NCI-H1417 treated with DMSO at 0.1 percent for 48 hours (cell line): ENCODE results near the gene NRXN3.

Source experiments
- DNase-seq: peaks from one replicate; lab custom pipeline; 2025; lab: John Stamatoyannopoulos, UW

Gene NRXN3

DNA sequence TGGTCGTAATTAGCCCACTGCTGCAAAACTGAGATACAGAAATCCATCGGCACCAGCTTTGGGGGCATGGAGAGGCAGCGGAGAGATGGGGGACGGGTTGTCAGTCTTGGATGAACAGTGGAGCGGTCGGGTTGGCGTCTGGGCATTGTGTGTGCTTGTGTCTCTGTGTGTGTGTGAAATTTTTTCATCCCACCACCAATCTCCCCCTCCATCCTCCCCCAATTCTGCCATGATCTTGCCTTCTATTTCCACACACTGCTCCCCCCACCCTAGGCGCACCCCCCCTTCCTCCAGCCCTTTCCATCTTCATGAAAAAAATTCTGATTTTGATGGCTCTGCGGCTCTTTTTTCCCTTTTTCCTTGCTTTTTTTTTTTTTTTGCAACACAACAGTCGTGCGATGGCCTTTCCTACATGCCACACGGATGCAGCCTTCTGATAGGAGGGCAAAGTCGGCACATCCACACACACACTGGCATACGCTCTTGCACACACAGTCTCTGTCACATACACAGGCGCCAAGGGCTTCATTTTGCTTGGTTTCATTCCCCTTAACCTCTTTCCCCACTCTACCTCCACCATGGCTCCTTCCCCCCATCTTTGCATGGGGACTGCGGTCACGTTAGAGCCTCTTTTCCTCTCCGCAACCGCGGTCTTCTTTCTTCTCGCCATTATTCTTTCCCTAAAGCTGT lies 3.3 kb downstream of the NRXN3 start:
- no peak for DNase-seq

DNA sequence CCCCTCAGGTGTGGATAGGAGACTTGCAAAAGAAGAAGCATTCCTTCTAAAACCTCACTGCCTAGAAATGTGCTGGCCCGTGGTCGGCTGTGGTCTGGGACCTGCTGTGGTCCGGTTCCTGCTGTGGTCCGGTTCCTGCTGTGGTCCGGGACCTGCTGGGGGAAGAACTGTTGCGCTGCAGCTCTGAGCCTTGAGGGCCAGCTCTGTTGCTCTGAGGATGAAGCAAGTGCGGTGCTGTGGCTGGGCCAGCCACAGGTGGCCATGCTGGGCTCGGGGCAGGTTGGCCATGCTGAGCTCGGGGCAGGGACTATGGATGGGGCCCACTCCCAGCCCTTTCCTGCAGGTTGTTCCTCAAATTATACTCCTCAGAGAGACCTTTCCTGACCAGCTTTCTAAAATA lies 5.2 kb downstream of the NRXN3 start:
- no peak for DNase-seq

DNA sequence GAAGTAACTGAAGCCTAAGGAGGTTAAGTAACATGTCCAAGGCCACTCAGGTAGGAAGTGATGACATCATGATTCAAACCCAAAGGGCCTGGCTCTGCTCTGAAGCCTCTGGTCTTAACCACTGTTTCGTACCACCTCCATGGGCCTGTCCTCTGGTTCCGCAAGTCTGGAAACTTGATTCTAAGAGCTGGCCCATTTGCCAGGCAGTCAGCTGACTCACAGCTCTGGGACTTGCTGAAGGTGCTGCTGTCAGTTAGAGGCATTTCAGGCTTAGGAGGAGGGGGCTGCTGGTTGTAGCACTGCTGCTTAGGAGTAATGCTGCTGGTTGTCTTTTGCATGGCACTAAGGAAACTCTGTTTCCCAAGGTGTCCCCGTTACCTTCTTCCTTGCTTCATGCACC lies 7.9 kb downstream of the NRXN3 start:
- DNase-seq, result no peak

DNA sequence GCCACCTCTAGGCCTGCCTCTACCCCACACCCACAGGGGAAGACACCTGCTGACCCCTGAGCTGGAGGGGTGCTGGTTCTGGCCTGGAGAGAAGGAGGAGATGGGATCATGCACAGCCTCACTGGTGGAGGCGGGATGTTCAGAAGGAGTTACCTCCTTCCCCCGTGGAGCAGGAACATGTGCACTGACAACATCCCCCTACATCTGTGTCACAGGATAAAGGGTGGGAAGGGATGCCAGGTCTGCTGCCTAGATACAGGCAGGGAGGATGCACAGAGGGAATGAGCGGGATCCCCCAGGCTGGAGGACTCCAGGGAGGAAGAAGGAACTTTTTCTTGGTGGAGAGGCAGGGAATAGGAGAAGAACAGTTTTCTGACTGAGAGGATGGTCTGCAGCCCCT lies 8.8 kb downstream of the NRXN3 start:
- DNase-seq, result no peak

DNA sequence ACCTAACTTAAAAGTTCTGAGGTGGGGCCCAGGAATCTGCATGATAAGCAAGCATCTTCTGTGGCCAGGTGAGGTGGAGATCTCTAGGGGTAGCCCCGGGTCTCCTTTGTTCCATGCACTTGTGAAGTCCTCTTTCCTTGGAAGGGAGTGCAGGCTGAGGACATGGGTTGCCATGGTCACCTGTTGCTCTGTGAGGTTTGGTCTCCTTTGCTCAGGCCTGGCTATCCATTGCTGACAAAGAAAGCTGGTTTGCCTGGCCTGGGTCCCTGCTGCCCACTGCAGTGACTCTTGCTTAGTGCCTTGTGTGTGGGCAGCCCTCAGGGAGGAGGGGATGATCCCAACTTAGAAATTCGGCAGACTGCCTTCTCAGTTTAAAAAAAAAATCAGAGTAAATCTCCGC lies 11.1 kb downstream of the NRXN3 start:
- no peak for DNase-seq

DNA sequence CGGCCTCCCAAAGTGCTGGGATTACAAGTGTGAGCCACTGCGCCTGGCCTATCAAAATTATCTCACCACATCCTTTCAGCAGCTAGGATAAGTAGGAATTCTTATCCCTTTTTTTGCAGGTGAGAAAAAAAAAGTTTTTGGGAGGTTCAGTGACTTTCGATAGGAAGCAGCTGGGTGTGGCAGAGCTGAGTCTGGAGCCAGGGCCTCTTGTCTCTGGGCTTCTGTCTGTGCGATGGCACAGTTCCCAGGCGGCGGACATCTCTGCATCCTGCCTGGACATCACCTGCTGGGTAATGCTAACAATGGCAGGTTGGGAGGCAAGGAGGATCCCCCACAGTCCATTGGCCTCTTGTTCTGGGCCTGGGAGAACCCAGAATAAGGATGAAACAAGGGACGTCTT lies 12.5 kb downstream of the NRXN3 start:
- no peak for DNase-seq

DNA sequence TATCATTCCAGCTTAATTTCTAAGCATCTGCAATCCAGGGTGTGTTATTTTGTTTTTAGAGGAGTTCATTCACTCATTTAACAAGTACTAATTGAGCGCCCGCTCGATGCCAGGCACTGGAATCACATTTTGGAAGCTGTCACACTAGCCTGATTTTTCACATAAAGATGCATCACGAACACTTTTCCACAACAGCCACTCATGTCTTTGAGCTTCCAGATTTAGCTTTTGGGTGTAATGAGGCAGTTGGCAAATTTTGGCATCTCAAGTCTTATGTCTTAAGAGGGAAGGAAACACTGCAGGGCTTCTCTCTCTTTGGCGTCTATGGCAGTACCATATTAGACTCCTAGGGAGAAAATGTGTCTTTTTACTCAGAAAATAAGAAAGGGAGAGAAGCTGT lies 14.0 kb downstream of the NRXN3 start:
- no peak for DNase-seq

DNA sequence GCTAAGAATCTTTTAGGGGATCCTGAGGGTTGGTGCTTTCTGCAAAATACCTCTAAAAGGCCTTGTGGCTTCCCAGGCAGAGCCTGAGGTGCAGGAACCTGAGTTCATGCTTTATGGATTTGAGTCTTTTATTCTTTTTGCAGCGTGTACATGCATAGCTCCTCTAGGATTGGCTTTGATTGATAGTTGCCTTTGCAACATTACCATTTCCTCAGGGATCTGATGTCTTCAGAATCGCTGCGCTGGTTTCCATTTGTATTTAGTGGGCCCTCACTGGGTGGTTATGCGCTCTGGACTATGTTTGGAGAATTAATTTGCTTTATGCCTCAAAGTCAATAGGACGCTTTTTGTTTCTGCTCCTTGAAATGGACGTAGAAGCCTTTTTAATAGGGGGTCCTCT lies 16.1 kb downstream of the NRXN3 start:
- DNase-seq, result no peak

DNA sequence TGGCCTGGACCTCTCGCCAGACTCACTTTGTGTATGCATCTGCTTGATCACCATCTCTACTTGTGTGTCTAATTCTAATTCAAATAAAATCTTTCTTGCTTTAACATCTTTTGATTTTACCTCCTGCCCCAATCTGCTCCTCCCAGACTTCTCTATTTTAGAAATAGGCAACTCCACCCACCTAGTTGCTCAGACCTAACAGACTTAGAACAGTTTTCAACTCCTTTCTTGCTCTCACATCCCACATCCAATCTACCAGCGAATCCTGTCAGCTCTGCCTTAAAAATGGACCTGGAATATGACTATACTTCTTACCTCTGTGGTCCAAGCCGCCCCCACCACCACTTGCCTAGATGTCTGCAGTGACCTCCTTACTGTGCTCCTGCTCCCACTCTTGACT lies 18.7 kb downstream of the NRXN3 start:
- DNase-seq, result no peak

DNA sequence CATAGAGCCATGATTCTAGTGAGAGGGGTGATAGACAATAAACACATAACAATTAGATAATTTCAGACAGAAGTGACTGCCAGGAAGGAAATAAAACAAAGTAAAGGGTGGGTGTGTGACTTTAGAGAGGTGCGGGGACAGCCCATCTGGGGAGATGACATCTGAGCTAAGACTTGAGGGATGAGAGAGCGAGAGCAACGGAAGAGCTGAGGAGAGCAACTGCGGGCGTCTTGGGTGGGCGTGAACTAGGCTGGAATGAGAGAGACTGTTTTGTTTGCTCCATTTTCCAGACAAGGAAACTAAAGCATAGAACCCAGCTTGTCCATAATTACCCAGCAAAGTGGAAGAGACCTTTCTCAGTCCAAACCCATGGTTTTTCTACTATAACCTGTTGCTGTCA lies 25.3 kb downstream of the NRXN3 start:
- no peak for DNase-seq

DNA sequence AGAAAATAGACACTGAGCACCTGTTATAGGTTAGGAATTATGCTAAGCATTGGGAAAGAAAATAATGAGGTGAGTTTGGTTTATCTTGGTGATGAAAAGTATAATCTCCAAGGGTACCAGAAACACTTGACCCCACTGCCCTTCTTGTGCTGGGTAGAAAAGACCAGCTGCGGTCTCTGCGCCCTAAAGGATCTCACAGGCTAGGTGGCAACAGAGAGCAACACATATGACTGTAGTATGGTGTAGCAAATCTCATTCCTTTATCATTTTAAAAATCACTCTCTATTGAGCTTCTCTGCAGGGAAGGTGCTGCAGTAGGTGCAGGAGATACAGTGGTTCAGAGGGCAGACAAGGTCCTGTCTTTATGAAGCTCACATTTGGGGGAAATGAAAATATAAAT lies 26.1 kb downstream of the NRXN3 start:
- DNase-seq, result no peak

DNA sequence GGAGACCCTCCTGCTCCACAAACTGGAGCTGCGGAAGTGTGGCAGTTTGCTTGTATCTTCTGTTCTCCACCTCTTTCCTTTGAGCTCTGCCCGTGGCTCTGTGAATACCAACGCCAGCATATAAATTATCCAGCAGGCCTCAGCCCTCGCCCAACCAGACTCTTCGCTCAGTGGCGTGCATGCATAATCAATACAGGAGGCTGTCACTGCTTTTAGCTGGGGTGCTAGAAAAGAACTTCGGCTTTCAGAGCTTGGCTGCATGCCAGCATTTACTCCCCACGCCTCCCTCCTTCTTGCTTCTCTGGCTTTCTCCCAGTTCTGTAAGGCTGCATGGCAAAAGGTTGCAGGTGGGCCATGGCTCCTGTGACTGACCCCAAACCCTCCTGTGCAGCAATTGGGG lies 26.9 kb downstream of the NRXN3 start:
- DNase-seq, result no peak

DNA sequence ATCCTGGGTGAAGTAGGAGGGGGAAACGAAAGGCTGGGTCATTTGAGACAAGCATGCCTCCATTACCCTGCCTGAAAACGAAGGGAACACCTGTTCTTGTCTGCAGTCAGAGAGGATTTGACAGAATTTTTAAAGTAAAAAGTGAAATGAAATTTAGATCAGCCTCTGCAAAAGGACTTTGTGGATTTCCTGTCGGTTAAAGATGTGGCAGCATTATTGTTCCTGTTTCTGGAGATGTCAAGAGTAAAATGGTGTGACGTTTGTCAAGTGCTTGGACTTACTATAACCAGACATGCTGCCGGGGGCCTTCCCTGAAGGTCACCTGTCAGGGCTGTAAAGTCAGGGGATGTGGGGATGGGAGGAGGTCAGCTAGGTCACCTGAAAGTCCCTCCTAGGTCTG lies 32.0 kb downstream of the NRXN3 start:
- DNase-seq, result no peak

DNA sequence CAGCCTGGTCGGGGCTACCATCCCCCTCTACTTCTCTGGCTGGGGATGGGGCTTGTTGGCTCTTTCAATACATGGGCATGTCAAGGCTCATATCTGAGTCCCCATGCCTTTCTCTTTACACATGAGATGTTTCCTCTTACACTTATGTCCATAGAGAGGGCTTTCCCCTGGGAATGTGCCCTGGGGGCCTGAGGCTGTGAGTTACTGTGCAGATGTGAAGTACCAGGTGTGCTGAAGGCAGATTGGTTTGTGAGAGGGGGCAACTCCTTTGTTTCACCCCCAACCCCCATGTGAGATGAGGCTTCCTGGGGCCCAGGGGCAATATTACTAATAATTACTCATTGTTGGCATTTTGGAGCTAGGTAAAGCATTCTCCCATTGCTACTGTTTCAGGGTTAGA lies 32.8 kb downstream of the NRXN3 start:
- peak; percentile 85 for DNase-seq

DNA sequence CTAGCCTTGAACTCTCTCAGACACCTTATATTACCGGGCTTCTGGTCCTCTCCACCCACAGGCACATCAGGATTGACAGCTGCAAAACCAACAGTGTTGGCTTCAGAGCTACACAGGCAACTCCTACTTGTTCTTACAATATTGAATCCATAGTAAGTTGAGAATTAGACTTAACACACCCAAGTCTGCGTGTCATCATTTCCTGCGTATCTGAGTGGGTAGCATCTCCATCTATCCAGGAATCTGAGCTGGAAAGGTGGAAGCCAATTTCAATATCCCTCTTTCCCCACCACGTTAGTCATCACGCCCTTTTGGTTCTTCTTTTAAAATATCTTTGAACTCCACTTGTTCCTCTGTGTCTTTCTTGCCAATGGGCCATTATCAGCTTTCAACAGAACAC lies 37.2 kb downstream of the NRXN3 start:
- no peak for DNase-seq

DNA sequence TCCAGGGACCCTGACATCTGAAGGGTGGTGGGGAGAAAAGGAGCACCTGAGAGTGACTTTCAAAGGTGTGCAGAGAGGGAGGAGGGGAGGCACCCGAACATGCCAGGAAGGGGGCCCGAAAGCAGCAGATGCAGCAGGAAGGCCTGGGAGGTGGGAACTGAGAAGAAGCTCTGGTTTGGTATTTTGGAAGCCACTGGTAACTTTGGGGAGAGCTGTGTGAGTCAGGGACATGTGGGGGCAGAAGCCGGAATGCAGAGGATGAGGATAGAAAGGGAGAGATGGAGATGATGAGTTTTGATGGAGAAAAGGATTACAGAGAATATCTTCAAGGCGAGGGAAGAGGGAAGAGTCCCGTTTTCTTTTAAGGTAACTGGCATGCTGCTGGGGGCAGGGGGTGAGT lies 50.1 kb downstream of the NRXN3 start:
- no peak for DNase-seq

DNA sequence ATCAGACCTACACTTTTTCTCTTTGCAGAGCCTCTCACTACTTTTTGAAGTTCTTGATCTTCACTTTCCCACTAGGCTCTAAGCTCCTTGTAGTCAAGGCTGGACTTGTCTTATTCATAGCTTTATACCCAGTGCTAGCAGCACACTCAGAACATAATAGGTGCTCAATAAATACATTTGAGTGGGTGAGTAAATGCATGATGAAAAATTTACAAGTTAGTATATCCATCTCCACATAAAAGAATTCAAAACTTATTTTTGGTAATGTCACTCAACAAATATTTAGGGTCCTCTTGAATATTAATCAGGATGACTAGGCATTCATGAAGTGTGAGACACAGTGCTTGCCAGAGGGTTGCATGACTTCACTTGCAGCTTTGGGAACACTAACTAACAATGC lies 52.6 kb downstream of the NRXN3 start:
- DNase-seq, result no peak

DNA sequence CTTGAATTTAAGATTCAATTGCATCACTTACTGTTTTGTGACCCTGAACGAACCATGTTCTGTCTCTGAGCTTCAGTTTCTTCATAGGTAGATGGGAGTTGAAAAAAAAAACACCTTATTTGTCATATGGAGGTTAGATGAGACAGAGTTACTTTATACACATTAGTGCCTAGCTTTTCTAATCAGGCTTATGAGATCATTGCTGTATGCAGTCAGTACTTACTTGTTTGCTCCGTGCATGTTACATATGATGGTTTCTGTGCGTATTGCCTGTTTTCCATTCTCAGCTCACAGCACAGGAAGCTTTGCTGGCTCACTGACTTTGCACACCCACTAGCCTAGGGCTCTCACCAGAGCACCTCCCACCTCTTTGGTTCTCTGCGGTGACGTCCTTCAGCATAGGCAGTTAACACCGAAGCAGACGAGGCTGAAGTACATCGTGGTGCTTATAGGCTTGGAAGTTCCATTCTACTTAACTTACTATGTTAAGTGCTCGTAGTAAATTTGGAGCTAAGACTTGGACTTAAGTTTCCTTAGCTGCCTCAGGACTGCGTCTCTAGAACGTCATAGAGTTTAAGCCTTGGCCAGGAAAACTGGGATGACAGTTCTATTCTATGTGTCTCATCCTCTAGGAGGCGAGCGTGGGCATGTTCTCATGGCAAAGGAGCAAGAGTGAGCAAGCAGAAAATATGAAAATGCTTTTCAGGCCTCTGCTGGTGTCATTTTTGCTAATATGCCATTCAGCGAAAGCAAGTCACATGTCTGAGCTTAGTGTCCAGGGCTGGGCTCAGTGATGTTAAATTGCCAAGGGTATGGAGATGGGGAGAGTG lies 57.3 kb downstream of the NRXN3 start:
- DNase-seq, result no peak

DNA sequence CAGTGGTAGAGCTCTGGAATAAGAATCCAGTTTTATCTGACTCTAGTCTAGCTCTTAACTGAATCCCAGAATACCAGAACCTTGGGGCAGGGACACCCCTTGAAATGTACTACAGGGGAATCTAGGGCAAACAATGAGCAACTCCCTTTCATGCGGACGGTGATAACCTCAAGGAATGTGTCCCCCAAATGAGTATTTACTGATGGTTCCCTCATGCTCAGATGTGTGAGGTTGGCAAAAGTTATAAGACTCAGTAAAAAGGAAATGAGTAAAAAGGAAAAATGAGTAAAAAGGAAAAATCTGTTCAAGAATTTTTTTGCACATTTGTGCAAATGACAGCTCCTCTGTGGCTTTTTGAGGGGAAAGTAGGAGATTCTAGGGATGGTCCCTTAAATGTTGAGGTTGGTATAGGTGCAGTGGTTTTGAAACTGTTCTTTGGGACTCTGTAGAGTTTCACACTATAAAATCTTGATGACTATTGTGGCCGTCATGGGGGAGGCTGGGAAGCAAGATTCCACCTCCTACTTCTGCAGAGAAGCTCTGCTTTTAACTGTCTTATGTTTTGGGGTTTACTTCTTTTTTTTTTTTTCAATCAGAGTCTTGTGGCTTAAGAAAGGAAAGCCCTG lies 58.6 kb downstream of the NRXN3 start:
- DNase-seq, result no peak

DNA sequence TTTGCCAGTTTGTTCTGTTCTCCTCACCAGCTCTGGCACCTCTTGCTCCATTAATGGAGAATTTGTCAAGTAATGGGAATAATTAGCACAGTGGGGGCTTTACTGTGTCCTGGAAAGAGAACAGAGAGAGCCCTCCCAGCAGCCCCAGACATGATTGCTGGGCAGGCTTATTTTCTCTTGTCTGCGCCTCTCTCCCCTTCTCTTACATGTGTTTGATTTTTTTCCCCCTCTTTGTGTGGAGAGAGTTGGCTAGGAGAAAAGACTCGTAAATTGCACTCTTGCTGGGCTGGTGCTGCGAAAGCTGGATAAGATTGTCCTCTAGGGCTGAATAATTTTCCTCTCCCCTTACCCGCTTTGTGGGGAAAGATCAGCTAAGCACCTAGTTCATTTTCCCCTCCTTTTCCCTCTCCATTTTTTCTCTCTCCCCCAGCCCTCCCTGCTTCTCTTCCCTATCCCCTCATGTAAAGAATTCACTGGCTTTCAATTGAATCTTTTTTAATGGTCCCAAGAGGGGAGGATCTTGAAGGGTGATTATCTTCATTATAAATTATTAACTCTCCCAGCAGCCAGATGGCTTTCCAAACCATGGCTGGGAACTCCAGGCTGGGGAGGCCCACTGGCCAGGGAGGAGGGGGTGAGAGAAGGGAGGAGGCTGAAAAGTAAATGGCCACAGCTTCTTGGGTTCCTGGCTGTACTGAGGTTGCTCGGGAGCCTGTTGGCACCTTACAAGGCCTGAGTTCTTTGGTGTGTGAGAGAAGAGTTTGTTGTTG lies 62.2 kb downstream of the NRXN3 start:
- DNase-seq, result peak; percentile 47

DNA sequence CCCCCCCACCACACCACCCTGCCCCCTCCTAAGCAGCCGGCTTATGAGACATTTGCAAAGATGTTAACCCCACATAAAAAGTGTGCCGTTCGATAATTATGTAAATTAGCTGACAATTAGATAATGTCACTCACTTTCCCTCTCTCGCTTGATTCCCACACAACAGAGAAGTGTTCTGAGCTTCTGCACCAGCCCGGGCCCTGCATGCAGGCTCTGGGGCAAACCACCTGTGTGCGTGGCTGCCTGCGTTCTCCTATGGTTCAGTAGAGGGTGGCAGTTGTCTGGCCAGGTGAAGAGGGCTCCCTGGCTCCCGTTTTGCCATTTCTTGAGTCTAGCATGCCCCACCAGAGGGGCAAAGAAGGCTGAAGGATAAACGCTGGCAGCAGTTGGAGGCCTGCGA lies 68.0 kb downstream of the NRXN3 start:
- no peak for DNase-seq

DNA sequence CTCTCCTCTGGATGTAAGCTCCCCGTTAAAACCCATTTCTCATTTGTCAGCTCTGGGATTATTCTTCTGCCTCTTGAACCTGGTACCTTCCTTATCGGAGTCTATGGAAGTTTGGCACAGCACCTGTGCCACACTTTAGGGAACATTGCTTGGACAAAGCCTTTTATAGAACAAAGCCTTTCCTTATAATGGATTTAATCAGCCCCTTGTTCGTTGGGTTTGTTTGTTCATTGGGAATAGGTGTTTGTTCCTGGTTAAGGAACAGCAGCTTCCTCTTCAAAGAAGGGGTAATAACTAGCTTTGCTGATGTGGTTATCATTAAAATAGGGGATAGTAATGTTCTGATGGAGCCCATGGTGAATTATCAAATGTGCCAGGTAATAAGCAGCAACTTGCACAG lies 70.4 kb downstream of the NRXN3 start:
- no peak for DNase-seq

DNA sequence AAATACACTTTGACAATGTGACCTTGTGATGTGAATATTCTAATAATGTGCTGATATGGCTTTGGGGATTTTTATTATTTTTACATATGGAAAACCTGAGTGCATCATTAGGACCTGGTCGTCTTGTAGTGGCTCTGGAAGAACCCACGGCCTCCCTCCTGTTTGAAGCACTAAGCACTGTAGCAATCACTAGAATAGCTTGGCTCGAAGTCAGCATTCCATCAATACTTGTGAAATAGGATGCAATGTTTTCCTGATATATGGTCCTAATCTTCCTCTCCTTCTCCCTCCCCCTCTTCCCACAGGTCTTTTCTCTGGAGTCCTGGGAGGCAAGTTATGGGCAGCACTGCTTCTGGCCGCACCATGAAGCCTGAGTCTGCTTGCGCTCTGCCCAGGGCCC lies 71.9 kb downstream of the NRXN3 start:
- no peak for DNase-seq
